Measurements from ENCODE around the gene OVCA2.
A peak's percentile ranks its signal among the peaks of the same experiment; 100 is the strongest.

The OVCA2 gene

DNA sequence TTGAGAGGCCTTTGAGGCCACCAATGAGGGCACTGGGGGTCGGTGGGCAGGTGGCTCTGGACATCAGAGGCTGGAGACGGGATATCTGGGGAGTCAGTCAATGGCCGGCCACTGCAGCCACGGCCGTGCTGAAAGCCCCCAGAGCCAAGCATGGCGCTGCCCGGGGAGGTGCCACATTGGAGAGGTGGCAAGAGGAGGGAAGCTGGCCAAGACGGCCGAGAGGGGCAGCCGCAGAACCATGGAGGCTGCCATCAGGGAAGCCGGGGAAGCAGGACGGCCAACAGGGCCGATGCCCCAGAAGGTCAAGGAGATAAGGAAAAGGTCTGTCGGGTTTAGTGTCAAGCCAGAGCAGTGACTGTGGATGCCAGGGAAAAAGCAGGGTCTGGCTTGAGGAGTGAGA is 26.5 kb upstream of the OVCA2 start:
- DNase-seq, result no peak

DNA sequence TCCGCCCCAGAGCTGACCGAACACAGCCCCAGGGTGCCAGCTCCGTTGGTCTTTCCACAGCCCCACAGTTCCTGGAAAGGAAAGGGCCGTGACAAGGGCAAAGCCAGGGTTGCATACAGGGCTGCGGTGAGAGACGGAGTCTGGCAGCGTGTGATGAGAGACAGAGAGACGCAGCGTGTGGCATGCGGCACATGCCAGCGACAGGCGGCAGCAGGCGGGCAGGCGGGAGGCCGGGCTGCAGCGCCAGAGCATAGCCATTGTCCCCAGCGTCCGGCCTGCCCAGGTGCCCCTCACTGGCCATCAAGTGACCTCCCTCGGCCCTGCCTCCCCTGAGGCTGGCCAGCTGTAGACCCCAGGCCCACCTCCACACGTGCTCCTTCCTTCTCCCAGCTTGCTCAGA is 25.3 kb upstream of the OVCA2 start:
- DNase-seq, result no peak

DNA sequence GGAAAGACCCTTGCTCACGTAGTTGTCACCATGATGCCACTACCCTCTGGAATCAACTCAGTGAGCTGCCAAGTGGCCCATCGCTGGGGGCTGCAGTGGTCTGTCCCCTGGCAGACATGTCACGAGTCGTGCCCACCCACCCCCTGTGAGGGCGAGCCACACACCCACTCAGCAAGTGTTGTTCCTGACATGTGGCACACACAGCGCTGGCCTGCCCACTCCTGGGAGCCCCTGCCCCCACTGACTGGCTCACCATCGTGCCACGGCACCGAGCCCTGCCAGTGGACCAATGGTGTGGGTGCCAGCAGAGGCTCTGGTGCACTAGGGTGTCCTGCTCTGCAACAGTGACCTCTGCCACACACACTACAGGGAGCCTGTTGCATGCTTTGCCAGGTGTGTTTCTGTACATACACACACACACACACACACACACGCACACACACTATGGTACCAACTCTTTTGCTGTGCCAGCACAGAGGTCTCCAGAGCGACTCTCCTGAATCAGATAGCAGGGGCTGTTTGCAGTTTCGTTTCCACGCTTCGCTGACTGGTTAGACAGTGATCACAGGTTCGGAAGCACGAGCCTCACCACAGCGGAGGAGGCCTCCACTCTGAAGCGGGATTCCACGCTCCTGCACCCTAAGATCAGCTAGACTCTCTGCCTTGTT is 24.4 kb upstream of the OVCA2 start:
- no peak for DNase-seq

DNA sequence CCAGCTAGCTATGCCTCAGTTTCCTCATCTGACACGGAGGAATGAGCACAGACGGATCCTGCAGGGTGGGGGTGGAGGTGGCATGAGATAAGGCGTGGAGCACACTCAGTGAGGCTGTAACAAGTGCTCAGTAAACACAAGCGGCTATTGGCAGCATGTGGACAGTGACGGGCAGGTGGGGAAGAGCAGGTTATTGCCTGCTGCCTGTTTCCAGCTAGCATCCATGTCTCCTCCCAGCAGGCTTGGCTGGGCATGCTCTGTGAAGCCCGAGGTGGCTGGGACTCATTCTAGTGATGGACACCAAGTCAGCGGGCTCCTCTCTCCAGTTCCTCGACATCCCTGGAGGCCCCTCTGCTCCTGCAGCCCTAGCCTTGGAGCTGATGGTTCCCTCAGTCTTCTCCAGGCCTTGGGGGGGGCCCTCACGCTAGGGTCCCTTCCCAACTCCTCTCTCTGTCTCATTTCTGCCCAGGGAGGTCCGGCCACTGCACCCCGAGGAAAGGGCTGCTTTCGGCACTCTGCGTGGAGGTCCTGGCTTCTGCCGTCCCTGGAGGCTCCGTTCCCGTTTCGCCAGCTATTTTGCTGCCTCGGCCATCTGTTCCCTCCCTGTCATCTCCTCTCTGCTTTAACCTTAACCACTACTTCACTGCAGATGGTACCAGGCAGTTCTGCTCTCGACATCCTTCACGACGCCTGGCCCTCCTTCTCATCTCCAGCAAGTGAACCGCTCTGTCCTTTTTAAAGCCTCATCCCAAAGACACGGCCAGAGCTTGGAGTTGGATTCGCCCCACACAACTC is 22.9 kb upstream of the OVCA2 start:
- DNase-seq, result no peak

DNA sequence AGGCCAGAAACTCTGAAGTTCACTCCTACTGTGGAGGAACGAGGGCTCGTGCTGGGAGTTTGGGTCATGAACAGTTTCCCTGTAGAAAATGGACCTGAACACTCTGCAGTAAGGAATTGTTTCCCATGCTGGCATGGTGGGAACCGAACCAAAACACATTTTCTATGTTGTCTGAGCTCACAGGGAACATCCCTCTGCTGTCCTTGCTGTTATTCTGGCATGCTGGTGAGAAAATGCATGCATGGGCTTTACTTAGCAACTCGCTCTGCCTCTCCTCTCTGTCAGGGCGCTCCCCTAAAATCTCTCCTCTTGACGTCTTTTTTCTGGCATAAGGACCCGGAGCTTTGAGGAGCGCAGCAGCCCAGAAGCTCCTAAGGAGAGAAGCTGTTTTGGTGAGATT is 22.1 kb upstream of the OVCA2 start:
- no peak for DNase-seq

DNA sequence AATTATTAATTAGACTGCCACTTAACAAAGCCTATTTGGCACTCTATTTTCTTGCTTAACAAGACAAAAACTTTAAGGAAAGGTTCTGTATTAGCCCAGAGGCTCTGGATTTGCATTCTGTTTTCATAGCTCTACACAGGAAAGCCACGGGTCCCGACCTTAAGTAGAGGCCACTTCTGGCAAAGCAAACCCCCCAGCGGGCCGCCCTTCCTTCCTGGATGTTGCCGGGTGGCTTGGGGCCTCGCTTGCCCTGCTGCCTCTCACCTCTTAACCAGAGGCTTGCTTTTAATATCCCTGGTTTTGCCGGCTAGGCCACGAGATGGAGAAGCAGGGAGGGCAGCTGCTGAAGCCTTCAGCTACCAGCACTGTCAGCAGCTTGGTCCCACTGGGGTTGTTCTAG is 21.1 kb upstream of the OVCA2 start:
- no peak for DNase-seq

DNA sequence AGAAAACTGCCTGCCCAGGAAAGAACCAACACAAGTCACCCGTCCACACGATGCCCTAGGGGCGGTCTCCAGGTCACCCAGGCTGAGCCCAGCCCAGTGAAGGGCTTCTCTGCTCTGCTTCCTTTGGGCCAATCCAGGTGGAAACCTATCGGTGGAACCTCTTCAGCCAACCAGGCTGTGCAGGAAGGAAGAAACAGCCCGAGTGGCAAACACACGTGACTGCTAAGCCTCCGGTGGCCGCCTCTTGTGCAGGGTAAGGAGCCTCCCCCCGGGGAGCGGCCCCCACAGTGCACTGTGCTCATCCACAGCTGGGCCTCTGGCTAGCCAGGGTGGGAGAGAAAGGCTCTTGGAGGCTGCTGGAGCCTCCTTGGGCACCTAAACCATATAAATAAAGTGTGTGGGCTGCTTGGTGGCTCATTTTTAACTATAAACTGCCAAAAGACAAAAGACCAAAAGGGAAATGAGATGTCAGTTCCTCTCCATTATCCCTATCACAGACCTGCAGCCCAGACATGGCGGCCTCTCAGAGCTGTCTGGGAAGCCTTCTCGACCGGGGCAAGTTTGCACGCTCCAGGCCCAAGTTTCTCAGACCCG is 19.1 kb upstream of the OVCA2 start:
- no peak for DNase-seq

DNA sequence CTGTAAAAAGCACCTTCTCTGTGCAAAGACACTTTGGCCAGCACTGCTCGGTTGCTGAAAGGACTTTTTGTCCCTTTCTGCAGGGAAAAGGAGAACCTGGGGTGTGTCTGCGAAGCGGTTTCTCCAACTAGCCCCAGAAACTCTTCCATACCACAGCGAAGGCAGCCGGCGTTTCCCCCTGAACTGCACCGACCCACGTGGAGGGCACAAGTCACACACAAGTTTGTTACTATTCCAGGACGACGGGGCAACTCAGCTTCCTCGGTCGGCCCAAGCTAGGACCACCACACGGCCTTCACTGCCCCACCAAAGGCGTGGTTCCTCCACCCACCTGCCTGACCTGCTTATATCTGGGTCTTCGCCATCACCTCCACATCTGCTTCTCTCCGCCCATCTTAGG is 18.6 kb upstream of the OVCA2 start:
- DNase-seq, result no peak

DNA sequence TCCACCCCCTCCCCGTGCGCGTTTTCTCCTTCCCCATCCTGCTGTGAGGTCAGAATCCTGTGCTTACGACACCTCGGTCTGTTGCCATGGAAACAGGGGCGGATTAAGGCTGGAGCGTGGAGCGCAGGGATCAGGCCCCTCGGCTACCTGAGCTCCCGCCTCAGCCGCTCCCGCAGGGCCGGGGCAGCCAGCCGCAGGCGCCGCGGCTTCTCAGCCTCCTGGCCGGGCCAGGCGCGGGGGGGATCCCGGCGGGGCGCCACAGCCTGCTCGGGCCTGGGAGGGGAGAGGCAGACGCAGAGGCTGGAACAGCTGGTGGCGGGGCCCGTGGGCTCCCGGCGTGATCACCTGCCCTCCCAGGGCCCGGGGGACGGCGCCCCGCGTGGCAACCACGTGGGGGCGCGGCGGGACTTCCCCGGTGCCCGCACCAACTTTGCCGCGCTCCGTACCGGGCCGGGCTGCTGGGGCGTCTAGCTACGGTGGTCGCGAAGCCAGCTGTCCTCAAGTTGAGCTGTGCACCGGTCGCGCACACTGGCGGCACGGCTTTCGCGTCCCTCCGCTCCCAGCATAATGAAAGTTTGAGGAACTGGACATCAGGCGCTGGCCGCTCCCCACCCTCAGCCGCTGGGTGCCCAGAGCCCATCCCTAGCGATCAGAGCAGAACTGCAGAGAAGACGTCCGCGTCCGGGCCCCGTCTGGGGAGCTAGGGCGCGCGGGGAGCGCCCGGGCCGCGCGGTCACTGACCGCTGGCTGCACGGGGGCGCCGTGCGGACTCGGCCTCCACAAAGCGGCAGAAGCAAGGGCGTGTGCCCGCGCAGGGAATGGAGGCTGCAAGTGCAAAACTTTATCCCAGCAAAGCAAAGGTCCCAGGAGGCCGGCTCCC is 17.9 kb upstream of the OVCA2 start:
- peak; percentile 31 for DNase-seq

DNA sequence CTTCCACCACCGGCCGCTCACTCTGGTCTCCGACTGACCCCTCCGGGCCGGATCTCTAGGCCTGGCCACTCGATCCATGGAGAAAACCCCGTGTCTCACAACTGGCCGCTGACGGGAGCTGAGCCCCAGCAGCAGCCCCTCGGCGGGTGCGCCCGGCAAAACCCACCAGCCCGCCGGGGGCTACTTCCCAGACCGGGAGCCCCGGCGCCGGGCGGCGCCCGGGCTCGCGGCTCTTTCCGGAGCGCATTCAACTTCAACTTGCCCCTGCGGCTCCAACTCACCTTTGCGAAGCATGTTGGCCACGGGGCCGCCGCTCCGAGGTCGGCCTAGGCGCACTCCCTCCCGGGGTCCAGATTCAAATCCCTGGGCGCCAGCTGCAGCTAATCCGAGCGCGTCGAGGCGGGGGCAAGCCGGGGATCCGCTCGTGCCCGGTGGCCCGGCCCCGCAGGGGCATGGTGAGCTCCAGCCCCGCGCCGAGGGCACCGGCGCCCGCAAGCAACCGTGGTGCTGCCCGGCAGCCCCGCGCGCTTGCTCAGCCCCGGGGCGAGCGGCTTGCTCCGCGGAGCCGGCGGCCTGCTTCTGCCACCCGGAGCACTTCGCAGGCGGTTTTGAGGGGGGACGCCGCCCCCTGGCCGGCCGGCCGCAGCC is 17.1 kb upstream of the OVCA2 start:
- DNase-seq, result no peak

DNA sequence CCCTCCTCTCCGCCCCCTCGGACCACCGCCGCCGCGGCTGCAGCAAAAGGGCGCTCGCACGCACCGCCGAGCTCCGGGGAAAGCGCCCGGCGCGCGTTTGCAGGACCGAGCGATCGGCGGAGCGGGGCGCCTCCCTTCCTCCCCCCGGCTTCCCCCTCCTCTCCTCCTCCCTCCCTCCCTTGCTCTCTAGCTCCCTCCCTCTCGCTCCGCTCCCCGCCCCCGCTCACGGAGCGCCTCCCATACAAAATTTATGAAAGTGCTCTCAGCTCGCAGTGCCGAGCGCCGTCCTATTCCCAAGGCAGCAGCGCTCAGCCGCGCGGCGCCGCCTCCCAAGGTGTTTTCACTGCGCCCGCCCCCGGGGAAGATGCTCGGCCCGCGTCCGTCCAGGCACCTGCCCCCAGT is 16.6 kb upstream of the OVCA2 start, which contains the start of gene RTN4RL1:
TSS of gene RTN4RL1 (minus strand) at position 115 of the 402 bp plus-strand sequence. CDS start 469 bp downstream, outside the sequence.
- DNase-seq, result peak; percentile 56

DNA sequence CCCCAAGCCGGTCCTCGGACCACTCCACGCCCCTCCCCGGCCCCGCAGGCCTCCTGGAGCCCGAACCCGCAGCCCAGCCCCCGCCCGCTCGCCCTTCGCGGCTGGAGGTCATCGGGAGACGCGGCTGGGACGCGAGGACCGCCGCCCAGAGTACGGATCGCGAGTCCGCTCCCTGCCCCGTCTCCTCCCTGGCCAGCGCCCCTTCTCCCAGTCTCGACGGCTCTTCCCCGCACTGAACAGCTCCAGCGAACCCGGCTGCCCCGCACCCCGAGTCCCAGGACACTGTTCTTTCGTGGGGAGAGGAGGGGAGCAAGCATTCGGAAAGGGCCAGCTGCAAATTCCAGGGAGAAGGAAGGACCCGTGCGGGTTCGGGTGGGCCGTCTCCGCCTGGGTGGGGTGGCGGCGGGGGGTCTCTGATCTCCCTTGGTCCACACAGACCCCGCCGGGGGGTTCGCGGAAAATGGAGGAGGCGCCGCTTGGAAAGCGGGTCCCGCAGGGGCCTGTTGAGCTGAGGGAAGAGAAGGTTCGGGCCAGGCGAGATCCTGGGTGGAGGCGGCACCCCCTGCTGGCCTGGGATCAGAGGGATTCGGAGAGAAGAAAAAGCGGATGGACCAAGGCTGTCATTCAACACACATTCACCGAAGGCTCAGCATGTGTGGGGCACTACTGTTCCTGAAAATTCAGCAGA is 16.1 kb upstream of the OVCA2 start:
- no peak for DNase-seq

DNA sequence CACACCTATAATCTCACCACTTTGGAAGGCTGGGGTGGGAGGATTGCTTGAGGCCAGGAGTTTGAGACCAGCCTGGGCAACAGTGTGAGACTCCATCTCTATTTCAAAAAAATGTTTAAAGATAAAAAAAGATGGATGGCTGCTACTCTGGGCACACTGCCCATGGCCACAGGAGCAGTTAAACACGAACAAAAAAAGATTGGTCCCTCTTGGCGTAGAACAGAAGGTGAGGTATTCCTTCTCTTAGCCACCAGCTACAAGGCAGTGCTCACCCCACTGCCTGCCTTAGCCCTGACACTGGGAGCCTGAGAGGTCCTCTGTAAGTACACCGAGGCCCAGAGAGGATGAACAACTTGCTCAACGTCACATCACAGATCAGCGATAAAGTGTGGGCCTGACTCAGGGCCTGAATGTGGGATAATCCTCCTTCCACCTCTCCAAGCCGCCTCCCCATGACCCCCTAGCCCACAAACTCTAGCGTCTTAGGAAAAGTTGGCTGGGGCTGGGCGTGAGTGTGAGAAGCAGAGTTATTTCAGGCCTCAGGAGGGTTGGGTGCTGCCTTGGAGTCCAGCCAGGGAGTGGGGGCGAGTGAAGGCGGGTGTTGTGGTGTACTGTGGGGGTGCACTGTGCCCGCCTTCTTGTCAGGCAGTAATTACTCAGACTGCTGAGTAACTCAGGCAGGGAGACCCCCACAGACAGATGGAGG is 14.1 kb upstream of the OVCA2 start:
- no peak for DNase-seq

DNA sequence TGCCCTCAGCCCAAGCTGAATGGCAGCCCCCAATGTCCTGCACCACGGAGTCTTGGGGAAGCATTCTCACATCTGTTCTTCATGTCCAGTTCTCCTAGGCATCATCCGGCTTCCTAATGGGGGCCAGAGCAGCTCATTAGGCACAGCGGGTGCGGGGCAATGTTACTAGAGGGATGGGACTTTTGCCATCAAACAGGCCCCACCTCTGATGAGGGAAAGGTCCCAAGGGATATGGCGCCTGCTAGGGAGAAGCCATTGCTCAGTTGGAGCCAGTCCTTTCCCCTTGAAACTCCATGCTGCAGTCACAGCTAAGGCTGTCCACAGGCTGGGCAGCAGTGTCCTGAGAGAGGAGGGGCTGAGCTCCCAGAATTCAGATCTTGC is 13.6 kb upstream of the OVCA2 start:
- no peak for DNase-seq

DNA sequence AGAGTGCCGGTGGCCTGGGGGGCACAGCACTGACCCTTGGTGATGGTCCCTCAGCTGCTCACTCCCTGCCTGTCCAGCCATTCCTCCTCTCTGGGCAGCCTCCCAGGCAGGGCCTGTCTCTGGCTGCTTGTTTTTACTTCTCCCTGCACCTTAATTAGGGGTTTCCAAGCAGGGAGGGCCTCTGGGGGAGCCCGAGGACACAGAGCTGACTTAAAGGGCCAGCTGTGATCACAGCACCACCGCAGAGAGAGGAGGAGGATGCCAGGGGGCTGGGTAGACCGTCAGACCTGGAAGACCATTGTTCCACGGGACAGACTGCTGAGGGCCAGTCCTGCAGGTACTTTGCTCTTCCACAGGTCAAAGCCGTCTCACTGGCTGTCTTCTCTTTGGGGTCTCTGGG is 13.1 kb upstream of the OVCA2 start:
- no peak for DNase-seq

DNA sequence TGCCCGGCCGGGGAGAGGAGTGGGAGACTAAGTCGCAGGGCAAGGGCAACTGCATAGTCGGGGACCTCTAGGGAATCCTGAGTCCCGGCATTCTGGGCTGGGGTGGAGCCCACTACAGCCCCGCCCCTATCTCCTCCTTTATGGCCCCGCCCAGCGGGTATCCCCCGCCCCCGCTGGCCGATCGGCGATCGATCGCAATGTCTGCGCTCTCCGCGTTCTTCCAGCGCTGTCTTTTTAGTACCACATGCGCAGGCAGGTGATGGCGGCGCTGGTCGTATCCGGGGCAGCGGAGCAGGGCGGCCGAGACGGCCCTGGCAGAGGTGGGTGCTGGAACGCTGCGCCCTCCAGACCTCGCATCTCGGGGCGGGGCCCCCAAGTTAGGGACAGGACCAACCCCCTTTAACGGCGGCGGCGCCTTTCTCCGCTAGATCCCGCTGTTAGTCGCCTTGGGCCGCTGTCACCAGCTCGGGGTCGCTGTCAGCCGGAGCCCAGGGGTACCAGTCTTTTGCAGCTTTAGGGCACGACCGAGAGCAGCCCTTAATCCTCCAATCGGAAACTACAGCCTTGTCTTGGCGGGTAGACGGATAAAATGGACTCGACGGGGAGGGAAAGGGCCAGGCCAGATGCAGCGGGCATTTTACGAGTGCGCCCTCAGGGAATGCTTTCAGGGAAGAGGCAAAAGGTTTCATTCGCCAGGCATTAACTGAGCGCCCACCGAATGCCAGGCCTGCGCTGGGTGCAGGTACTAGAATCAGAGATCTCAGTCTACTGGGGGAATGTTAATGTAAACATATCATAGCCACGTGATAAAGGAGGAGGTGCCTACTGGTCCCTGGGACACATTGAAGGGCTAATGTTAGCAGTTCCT is 11.7 kb upstream of the OVCA2 start, which contains the start of gene DPH1:
TSS of gene DPH1 (plus strand) at position 243 of the 868 bp plus-strand sequence. CDS start at position 260, 17 bp downstream.
- peak; percentile 88 for DNase-seq

DNA sequence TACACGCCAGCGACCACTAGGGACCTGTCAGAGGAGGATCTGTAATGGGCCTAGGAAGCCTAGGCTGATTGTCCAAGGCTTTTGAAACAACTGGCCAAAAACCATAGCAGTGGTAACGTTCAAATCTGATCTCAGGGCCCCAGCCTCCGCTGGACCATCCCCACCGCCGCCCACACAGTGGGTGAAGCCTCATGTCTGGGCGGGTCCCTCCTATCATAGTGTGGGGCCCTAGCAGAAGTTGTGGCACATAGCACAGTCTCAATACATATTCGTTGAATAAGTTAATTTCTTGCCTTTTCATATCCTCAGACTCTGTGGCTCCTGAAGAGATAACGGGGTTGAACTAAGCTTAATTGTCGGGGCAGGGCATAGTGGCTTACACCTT is 11.1 kb upstream of the OVCA2 start:
- peak; percentile 71 for DNase-seq

DNA sequence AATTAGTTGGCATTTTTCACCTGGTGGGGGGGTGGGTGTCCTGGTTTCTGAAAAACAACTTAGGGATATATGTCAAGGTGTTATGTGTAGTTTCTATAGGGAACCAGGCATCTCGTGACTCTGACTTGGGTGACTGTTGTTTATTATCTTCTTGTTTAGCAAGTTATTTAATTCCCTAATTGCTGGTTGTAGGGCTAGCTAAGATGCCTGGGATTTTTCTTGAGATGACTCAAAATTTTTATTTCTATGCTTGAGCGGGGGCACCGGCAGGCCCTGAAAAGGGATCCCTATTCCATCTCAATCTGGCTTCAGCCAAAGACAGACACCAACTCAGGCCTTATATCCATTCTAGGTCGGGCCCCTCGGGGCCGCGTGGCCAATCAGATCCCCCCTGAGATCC is 8.7 kb upstream of the OVCA2 start:
- no peak for DNase-seq

DNA sequence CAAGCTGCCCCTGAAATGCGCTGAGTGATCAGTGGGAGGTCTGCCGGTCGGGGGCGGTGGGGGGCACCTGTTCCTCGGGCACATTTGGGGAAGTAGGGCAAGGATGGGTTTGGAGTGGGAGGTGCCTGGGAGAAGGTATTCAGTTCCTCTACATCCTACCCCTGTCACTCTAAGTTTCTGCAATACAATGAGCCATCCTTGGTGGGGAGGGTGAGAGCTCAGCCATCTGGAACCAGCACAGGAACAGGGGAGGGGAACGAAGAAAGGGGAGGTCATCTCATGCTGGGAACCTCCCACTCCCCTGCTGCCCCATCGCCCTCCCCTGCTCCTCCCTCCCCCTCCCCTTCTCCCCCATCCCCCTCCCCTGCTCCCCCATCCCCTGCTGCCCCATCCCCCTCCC is 7.7 kb upstream of the OVCA2 start:
- no peak for DNase-seq
